SK-N-SH treated with all-trans-retinoic acid at 6 μM for 48 hours (cell line): Measurements from ENCODE around the gene BBS9.

Experiments used
- CREB5 ChIP-seq: fragments of 250-450 bp; sonication (Bioruptor Pico); IDR thresholded peaks from 2 replicates; pipeline ENCODE4 v1.5.1; 2020; ENCODE audit warnings: low read depth, mild to moderate bottlenecking, moderate library complexity
- ISL1 ChIP-seq: fragments of 250-450 bp; sonication (Bioruptor Pico); IDR thresholded peaks from 2 replicates; pipeline ENCODE4 v2.1.2; 2022; ENCODE audit warnings: mild to moderate bottlenecking, moderate library complexity
- ZFP3 ChIP-seq: fragments of 250-450 bp; sonication (Bioruptor Pico); IDR thresholded peaks from 2 replicates; pipeline ENCODE4 v1.5.0; 2020; ENCODE audit warnings: mild to moderate bottlenecking, moderate library complexity
- ZFP30 ChIP-seq: fragments of 450-650 bp; formaldehyde crosslinking; IDR thresholded peaks from 2 replicates; pipeline ENCODE4 v1.5.0; 2022; ENCODE audit warnings: mild to moderate bottlenecking, moderate library complexity

DNA sequence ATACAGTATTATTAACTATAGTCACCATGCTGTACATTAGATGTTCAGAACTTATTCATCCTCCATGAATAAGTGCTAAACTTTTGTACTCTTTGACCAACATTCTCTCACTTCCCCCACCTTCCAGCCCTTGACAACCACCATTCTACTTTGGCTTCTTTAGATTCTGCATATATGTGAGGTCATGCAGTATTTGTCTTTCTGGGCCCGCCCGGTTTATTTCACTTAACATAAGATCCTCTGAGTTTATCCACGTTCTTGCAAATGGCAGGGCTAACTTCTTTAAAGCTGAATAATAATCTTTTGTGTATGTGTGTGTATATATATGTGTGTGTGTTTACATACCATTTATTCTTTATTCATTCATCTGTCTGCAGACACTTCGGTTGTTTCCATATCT lies 336.8 kb downstream of the BBS9 start:
- TF ChIP-seq ISL1 (CRISPR knock-in tag) (no peak), ZFP3 (no peak), ZFP30 (no peak), CREB5 (CRISPR knock-in tag) (no peak)
